ENCODE measurements around the gene TXNRD1.

- TF ChIP-seq CTCF (IDR thresholded peaks at IDR 0.05; ENCODE audit: low read depth, low read length, missing input control) (no peak), REST (IDR thresholded peaks at IDR 0.05) (no peak), ZBTB33 (IDR thresholded peaks at IDR 0.05) (no peak), RAD21 (IDR thresholded peaks at IDR 0.05) (no peak), EGR1 (IDR thresholded peaks at IDR 0.05; ENCODE audit: low read depth in 2 of 2) (no peak), SP1 (IDR thresholded peaks at IDR 0.05) (no peak), HNF4A (conservative IDR thresholded peaks at IDR 0.05) (no peak), NR2F2 (IDR thresholded peaks at IDR 0.05) (no peak), RXRA (IDR thresholded peaks at IDR 0.05) (no peak), ATF3 (IDR thresholded peaks at IDR 0.05) (no peak), YY1 (IDR thresholded peaks at IDR 0.05) (no peak), GABPA (IDR thresholded peaks at IDR 0.05 in 1 of 2, conservative IDR thresholded peaks at IDR 0.05 in 1 of 2) (no peak), TAF1 (conservative IDR thresholded peaks at IDR 0.05) (no peak), FOXA1 (IDR thresholded peaks at IDR 0.05) (no peak)
Observed at GRCh38 chr12:104376650-104377513, 161.3 kb downstream of the TXNRD1 start.
